Activated CD4-positive, CD25-positive, alpha-beta regulatory T cell treated with anti-CD3 and anti-CD28 coated beads, Interleukin-2, amount 50 U/mL, for 24 hours (primary cell): Measurements from ENCODE around the gene SLC2A9.
"Not testable (repeated sequence)": the region's sequence is repeated elsewhere in the genome, so short reads cannot be mapped to it uniquely, and the experiment has no call there.

Experiments
- ATAC-seq, 2 donors: fragments of 150-1000 bp; cut with Tn5 transposase; one replicate each; pipeline ENCODE4 v1.10.0; 2021; ENCODE audit warnings: mild to moderate bottlenecking in 1 of 2, moderate library complexity in 1 of 2

Gene SLC2A9

DNA sequence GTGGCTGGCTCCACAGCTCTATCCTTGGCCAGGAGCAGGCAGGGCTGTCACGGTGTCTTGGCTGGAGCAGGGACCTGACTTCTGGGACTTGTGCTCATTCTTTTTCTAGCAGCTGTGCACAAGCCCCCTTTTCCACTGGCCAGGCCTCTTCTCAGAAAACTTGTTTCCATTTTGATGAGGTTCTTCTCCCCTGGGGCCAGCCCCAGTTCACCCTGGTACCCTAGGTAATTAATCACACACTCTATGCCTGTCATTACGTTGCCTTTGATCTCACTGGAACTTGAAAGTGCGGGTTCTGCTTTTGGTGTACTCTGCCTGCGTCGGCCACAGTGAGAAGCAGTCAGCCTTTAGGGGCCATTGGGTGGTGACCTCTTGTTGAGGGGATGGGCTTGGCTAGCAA is 213.2 kb downstream of the SLC2A9 start:
- no peak for ATAC-seq

DNA sequence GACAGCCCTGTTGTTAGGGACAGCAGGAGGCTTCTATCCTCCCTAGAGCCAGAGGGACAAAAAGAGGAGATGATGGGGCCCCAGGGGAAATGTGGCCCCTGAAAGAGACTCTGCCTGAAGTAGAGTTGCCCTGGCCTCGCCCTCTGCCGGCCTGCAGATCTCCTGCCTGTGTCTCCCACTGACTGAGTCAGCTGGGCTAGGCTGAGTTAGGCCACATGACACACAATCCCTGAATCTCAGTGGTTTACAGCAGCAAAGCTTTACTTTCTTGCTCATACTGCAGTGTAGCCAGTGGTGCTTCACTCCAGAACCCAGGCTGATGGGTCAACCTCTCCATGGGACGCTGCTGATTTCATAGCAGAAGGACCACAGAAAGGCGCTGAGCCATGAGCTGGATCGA is 216.4 kb downstream of the SLC2A9 start:
- ATAC-seq: no peak

DNA sequence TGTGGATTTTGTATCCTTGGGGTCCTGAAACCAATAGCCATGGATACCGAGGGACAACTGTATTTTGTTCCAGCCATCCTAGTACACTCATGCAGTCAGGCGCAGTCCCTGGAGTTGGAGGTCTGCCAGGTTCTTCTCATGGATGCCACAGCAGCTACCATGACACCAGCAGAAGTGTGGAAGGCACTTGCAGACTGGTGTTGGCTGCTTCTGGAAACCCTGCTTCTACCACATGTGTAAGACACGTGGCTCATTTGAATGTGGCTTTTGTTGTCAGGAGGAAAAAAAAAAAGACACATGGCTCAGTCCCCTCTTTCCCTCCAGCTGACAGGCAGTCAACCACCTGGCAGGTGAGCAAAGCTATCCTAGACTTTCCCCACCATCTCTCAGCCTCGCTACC is 220.4 kb downstream of the SLC2A9 start:
- no peak for ATAC-seq

DNA sequence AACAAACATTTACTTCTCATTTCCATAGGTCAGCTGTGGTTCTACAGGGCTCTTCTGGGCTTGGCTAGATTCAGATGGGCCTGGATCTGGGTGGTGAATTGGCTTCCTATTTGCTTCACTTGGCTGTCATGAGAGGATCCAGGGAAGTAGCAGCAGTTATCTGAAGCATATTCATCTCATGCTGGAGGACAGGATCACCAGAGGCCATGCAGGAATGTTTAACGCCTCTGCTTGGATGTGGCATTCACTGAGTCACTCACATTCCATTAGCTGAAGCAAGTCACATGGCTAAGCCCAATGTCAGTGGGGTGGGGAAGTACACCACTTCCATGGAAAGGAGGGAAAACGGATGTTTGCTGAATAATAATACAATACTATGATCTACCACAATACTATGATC is 224.7 kb downstream of the SLC2A9 start:
- ATAC-seq: not testable (repeated sequence)

DNA sequence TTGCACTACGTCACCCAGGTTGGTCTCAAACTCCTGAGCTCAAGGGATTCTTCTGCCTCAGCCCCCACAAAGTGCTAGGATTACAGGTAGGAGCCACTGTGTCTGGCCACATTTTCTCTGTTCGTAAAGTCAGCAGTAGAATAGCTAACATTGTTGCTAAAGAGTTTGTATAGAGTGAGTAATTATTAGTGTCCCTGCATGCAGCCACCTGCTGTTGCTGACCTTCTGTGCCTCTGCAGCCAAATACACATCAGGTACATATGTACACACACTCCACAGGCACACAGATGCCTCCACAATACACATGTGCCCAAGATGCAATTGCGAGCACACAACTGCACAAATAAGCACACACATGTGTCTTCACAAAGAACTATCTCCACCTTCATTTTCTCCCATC is 228.9 kb downstream of the SLC2A9 start:
- ATAC-seq: no peak

DNA sequence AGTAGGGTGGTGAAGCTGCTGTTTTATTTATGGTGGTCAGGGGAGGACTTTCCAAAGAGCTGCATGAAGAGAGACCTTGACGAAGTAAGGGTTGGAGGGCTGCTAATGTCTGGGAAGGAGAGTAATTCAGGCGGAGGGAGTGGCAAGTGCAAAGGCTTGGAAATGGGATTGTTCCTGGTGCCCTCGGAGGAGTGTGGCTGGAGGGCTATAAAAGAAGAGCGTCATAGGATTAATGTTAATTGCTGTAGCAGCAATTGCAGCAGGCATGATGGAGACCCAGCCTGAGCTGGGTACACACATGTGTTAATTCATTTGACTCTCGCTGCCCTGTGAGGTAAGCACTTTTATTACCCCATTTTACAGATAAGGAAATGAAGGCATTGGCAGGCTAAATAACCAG is 235.4 kb downstream of the SLC2A9 start:
- not testable (repeated sequence) for ATAC-seq

DNA sequence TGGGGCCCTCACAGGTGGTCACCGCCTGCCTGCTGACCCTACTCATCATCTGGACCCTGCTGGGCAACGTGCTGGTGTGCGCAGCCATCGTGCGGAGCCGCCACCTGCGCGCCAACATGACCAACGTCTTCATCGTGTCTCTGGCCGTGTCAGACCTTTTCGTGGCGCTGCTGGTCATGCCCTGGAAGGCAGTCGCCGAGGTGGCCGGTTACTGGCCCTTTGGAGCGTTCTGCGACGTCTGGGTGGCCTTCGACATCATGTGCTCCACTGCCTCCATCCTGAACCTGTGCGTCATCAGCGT is 239.2 kb downstream of the SLC2A9 start:
- no peak for ATAC-seq

DNA sequence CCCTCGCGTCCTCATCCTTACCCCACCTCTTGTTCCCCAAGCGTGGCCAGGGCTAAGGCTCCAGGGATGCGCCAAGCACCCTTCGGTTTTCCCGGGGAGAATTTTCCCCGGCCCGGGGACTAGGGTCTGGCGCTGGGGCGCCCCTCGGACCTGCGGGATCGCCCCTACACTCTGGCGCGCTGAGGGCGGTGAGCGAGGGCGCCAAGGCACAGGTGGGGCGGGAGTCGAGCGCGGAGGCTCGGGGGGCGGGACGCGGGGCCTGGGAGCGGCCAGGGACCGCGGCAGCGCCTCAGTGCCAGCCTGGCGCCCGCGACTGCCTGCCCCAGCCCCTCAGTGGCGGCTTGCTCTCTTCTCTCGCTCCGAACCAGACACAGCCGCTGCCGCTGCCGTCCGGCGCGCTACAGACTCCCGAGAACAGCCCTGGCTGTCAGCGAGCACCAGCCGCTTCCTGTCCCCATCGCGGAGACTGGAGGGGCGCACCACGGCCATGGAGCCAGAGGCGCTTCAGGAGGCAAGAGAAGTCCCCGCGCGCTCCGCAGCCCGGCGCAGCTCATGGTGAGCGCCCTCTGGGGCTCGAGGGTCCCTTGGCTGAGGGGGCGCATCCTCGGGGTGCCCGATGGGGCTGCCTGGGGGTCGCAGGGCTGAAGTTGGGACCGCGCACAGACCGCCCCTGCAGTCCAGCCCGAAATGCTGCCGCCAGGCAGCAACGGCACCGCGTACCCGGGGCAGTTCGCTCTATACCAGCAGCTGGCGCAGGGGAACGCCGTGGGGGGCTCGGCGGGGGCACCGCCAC is 239.8 kb downstream of the SLC2A9 start, which contains the start of gene DRD5:
Gene DRD5, plus strand, starts transcription at position 292 of the 793 bp plus-strand sequence. Its CDS starts 396 bp downstream, at position 688.
- ATAC-seq: no peak
